Measurements from ENCODE around the gene MAP3K3. TPM values are rescaled to one million over a fixed set of nuclear protein-coding genes. Genes with fewer than 3 reads are reported as not detected.
A peak's percentile ranks its signal among the peaks of the same experiment; 100 is the strongest.

The MAP3K3 gene
- total and polyA plus RNA-seq, 2 donors (not counting 1 experiment from before 2014, with no cell fraction given) = 49.1 to 74.7 TPM

DNA sequence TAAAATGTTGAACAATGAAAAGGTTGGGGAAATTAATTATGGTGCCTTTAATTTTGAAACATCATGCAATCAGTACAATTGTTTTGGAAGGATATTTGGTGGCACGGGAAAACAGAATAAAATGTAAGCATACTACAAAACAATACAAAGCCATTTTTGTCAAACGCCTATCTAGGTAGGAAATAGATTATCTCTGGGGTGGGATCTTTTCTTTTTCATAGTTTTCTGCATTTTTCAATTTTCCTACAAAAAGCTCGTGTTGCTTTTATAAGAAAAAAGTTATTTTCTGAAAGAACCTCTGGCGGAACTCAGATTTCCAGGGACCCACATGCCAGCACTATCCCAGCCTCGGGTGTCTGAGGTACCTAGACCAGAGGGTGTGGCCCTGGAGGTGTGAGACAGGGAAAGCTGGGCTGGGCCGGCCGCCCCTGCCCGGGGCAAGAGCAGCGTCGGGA, 961 bp upstream of the MAP3K3 start:
- Histone ChIP-seq H3K36me3 (replicated peaks in 1 of 2; ENCODE audit: control extremely low read depth in 1 of 2, control insufficient read depth in 1 of 2, extremely low read depth in 1 of 2, insufficient read depth in 2 of 2, low read length in 1 of 2) (no peaks in the 10 kb centered on the region), H3K27me3 (replicated peaks in 1 of 4; ENCODE audit: control extremely low read depth in 1 of 4, control insufficient read depth in 3 of 4, insufficient read depth in 4 of 4, low read length in 3 of 4) (no peaks in the 10 kb centered on the region), H3K79me2 (ENCODE audit: control insufficient read depth, insufficient read depth, low read length) (peaks cover 35% of the 10 kb centered on the region), H3K27ac (ENCODE audit: low read length in 2 of 2) (peak overlapping the region; percentile 47 to 79), H3K9me3 (ENCODE audit: control extremely low read depth in 1 of 3, control insufficient read depth in 2 of 3, insufficient read depth in 1 of 3, low read length in 2 of 3) (no peaks in the 10 kb centered on the region), H4K20me1 (ENCODE audit: control insufficient read depth, insufficient read depth, low read length, poor library complexity, severe bottlenecking) (peaks cover 28% of the 10 kb centered on the region), H3K4me3 (ENCODE audit: control extremely low read depth in 1 of 5, extremely low read depth in 1 of 5, insufficient read depth in 1 of 5, low read depth in 2 of 5, low read length in 4 of 5) (peak overlapping the region; percentile 49 to 90 (median 71)), H3K4me2 (replicated peaks; ENCODE audit: low read depth, low read length, poor library complexity, severe bottlenecking) (peak overlapping the region; percentile 97), H2AFZ (ENCODE audit: insufficient read depth, low read depth, low read length, poor library complexity, severe bottlenecking) (peak overlapping the region; percentile 99), H3K4me1 (ENCODE audit: control insufficient read depth in 2 of 2, insufficient read depth in 2 of 2, low read length in 2 of 2) (peaks cover 18 to 19% of the 10 kb centered on the region in 2 donors), H3K9ac (ENCODE audit: low read length) (peak overlapping the region; percentile 91)
- ChIA-PET CTCF (interaction anchor here (0.6 to 4.1 kb wide), 7 partner anchors 10 to 900 kb away, joined by 3 to 30 read pairs (median 4); no protein-coding TSS in a partner anchor), POLR2A (interaction anchor here (0.6 to 2.8 kb wide), 7 partner anchors 17 to 399 kb away, joined by 5 to 48 read pairs (median 9); partner anchors contain the start of genes CCDC47, DCAF7, DDX42 and LIMD2)
- Mint-ChIP-seq H3K4me3 (peak overlapping the region; percentile 95), H3K27me3 (no peaks in the 10 kb centered on the region), H3K4me1 (peaks cover 34% of the 10 kb centered on the region), H3K9me3 (ENCODE audit: insufficient read depth) (no peaks in the 10 kb centered on the region), H3K27ac (peak overlapping the region; percentile 97)
- ATAC-seq (ENCODE audit: low read depth) (no peak), DNase-seq (no peak)
- WGBS (ENCODE audit: insufficient coverage) = 0% methylated on average over 6 of the region's 10 CpGs
- TF ChIP-seq EZH2 (IDR thresholded peaks at IDR 0.05; ENCODE audit: borderline replicate concordance, insufficient read depth, low read depth, low read length, poor library complexity, severe bottlenecking) = no peak
- TF ChIP-seq, protein P1, sequence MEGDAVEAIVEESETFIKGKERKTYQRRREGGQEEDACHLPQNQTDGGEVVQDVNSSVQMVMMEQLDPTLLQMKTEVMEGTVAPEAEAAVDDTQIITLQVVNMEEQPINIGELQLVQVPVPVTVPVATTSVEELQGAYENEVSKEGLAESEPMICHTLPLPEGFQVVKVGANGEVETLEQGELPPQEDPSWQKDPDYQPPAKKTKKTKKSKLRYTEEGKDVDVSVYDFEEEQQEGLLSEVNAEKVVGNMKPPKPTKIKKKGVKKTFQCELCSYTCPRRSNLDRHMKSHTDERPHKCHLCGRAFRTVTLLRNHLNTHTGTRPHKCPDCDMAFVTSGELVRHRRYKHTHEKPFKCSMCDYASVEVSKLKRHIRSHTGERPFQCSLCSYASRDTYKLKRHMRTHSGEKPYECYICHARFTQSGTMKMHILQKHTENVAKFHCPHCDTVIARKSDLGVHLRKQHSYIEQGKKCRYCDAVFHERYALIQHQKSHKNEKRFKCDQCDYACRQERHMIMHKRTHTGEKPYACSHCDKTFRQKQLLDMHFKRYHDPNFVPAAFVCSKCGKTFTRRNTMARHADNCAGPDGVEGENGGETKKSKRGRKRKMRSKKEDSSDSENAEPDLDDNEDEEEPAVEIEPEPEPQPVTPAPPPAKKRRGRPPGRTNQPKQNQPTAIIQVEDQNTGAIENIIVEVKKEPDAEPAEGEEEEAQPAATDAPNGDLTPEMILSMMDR (IDR thresholded peaks at IDR 0.05) = no peak
- intact Hi-C loops (cut with micrococcal nuclease) = loop anchor here (1.0 to 5.0 kb wide), 3 partner anchors 9 to 654 kb away; partner anchors contain the start of gene TANC2
